Measurements from ENCODE around the gene CELSR1.

GRCh38 chr22:46355996-46356471 is 181.4 kb downstream of the CELSR1 start:
- TF ChIP-seq POLR2A (IDR thresholded peaks at IDR 0.05) (no peak), CTCF (IDR thresholded peaks at IDR 0.05) (no peak)

All from lower leg skin (tissue), 3 donors.